Stimulated activated CD4-positive, alpha-beta T cell treated with anti-CD3 and anti-CD28 coated beads, Interleukin-1b, Interleukin-23, amount 100 ng/mL, for 4 hours (primary cell): ENCODE data around the gene SMIM5.
"Not testable (repeated sequence)": the region's sequence is repeated elsewhere in the genome, so short reads cannot be mapped to it uniquely, and the experiment has no call there.

Experiments
- DNase-seq, 2 donors: peaks; one replicate each; pipeline ENCODE4 v3.0.0-alpha.2; 2020; ENCODE audit warnings: low read depth in 2 of 2

SMIM5 gene, protein sequence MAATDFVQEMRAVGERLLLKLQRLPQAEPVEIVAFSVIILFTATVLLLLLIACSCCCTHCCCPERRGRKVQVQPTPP

DNA sequence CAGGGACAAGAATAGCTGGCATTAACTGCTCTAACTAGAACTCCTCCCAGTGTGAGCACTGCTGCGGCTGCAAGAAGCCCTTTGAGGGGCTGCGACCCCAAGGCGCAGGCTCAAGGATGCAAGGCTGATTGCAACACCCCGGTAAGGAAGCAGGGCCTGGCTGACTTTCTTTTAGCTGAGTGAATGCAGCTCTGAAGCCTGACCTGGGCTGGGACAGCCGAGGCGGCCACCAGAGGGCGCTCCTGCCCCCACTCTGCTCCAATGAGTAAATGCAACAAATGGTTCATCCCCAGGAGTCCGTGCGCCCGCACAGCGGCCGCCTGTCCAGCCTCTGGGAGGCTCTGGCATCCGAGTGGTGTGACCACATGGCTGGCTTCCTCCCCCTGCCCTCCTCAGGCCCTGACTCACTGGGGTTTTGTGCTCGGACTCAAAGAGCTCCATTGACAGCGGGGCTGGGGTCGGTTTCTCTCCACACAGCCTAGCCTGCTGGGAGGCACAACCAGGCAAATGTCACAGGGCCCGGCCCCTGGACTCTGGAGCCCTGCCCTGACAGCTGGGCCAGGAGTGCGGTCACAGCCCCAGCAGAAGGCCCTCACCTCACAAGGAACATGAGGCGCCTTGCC lies at the start of gene SMIM5:
Gene SMIM5 (plus strand): TSS at position 572 of the 623 bp plus-strand sequence. CDS start 6,768 bp downstream, outside the sequence.
- peak; percentile 80 to 87 for DNase-seq

DNA sequence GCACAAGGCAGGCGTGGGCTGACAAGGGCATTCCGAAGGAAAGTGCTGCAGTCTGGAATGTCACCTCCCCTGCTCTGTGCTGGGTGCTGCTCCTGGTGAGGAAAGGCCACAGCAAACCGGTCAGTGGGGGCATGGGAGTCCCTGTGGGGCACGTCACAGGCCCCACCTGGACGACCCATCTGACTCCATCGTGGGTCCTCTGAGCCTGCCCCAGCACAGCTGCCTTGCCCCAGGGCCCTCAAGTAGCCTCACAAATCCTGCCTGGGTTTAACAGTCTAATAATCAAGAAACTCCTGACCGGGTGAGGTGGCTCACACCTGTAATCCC lies 48.4 kb upstream of the SMIM5 start:
- no peak for DNase-seq

DNA sequence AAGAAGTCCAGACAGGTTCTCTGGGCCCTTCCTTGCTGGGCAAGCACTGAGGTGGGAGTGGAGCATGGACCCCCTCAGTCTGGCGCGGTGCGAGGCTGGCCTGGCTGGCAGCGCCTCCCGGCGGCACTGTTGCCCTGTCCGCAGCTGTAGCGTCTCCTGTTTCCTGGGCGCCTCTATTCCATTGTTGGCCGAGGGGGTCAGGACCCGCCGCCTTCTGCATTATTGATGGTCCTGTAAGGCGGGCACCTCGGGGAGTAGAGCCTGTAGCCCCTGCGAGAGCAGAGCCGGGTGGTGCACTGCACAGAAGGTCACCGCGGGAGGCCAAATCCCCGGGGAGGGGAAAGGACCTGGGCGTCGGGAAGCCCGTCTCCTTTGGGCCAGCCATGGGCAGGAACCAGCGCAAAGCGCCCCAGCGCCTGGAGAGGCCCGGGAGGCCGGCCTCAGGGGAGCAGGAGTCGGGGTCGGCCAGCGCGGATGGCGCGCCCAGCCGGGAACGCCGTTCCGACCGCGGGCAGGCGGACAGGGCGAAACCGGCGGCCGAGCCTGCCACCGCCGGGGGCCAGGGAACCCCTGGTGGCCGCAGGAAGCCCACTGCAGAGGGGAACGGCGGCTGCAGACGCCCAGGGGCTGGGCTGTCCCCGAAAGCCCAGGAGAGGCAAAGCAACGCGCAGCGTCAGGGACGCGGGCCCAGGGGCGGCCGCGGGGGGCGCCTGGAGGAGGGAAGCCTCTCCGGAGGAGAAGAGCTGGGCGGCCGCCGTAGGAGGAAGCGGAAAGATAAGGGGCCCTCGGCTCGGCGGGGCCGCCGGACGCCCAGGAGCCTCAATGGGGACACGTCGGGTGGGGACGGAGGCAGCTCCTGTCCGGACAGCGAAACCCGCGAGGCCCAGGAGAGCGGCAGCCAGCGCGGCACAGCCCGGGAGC lies 45.3 kb upstream of the SMIM5 start, which contains the start of gene MYO15B:
Gene MYO15B (plus strand): TSS at position 126 of the 921 bp plus-strand sequence. CDS start 258 bp downstream, at position 384.
- peak; percentile 38 to 54 for DNase-seq

DNA sequence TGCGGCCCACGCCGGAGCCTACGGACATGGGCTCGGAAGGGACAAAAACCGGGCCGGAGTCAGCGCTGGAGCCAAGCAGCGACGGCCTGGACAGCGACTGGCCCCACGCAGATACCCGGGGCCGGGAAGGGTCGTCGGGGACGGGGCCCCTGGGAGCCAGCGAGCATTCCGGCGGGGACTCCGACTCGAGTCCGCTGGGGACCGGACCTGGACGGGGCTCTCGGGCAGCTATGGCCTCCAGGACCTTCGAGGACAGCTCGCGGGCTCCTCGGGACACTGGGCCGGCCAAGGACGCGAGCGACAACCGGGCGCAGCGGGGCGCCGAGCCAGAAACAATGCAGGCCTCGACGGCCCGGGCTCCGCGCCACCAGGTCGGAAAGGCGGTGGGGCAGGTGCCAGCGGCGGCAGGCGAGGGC lies 44.6 kb upstream of the SMIM5 start:
- no peak for DNase-seq

DNA sequence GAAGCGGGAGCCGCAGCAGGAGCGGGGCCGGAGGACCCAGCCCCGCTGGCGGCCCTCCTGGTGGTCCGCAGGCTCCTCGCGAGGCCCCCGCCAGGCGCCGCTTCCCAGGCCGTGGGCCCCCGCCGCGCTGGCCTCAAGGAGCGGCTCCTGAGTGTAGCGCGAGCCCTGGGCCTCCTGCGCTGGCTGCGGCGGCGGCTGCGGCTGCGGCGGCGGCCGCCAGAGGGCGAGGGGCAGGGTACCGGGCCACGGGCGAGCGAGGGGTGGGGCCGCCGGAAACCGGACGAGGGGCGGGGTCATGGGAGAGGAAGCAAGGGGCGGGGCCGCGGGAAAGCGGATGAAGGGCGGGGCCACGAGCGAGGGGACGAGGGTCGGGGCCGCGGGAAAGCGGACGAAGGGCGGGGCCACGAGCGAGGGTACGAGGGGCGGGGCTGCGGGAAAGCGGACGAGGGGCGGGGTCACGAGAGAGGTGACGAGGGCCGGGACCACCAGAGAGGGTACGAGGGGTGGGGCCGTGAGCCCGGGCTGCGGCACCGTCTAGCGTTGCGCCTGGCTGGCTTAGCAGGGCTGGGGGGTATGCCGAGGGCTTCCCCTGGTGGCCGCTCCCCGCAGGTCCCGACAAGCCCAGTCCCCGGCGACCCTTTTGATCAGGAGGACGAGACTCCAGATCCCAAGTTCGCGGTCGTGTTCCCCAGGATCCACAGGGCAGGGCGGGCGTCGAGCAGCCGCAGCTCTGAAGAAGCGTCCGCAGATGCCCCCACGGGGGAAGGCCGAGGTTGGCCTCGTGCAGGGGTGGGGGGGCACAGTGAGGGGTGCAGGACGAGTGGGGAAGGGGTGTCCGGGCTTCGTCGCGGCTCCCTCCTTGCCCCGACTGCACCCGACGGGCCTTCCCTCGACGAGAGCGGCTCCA lies 44.0 kb upstream of the SMIM5 start:
- DNase-seq: peak; percentile 95 to 99

DNA sequence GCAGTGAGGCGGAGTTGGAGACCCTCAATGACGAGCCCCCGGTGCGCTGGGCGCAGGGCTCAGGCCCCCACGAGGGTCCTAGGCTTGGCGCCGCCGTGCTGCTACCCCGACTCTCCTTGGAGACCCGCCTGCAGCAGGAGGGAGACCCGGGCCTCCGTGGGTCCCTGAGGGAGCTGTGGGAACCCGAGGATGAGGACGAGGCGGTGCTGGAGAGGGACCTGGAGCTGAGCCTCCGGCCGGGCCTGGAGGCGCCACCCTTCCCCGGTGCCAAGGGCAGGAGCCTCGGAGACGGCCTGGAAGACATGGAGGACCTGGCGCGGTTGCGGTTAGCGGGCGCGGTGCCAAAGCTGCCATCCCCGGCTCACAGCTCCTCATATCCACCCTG lies 43.3 kb upstream of the SMIM5 start:
- DNase-seq: no peak

DNA sequence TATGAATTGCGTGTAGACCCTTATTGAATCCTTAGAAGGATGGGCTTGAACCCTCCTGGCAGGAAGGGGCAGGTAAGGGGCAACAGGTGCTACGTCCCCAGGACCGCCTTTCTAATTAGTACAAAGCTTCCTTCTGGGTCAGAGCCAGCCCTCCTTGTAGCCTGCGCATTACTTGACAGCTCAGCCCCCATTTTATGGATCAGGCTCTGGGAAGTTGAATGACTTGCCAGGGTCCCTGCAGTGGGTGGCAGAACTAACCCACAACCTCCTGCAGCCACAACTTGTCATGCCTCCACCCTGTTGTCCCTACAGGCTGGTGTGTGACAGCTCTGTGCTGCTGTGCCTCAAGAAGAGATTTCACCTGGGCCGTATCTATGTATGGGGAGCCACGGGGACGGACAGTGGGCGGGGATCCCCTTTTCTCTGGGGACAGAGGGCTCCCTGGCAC lies 42.9 kb upstream of the SMIM5 start:
- DNase-seq: no peak

DNA sequence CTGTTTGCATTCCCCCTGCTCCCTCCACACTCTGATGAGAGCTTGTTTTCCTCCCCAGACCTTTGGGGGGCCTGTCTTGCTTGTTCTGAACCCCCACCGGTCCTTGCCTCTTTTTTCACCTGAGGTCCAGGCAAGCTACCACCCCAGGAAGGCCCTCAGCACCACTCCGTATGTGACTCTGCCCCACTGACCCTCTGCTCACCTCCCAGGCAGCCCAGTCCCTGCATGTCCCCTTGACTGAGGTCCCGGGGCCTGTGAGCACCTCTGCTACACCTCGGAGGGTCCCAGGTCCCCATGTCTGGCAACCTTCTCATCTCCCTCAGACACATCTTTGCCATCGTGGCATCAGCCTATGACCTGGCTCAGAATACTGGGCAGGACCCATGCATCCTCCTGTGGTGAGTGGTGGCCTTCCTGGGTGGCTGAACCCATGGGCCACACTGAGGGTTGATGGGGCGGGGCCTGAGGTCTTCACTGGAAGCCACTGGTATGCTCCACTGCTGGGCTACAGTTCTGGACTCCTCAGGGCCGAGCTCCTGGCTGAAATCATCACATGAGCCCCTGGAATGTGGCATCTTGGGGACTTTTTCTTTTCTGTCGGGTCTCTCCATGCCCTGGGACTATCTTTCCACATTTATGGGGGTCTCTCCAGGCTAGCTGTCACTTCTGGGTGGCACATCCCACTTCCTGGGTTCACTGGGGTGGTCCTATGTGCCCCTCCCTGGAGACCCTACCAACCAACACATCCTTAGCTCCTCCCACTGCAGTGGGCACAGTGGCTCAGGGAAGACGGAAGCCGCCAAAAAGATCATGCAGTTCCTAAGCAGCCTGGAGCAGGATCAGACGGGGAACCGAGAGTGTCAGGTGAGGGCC lies 42.1 kb upstream of the SMIM5 start:
- DNase-seq: no peak

DNA sequence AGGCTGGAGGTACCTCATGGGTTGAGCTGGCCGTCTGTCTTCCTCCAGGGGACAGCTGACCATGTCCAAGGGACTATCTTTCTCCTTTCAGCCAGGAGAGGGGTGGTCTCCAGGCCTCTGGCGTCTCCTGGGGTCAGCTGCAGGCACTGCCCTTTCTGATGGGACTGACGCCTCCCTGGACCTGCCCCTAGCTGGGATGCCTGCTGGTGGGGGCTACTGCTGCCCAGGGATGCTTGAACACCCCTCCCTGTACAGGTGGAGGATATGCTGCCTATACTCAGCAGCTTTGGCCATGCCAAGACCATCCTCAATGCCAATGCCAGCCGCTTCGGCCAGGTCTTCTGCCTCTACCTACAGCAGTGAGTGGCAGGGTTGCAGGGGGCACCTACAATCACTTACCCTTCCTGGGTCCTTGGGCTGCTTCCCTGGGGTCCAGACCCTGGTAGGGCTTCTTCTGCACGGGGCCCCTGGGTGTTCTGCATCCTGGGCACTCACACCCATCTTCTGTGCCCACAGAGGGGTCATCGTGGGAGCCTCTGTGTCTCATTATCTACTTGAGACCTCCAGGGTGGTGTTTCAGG lies 41.4 kb upstream of the SMIM5 start:
- no peak for DNase-seq

DNA sequence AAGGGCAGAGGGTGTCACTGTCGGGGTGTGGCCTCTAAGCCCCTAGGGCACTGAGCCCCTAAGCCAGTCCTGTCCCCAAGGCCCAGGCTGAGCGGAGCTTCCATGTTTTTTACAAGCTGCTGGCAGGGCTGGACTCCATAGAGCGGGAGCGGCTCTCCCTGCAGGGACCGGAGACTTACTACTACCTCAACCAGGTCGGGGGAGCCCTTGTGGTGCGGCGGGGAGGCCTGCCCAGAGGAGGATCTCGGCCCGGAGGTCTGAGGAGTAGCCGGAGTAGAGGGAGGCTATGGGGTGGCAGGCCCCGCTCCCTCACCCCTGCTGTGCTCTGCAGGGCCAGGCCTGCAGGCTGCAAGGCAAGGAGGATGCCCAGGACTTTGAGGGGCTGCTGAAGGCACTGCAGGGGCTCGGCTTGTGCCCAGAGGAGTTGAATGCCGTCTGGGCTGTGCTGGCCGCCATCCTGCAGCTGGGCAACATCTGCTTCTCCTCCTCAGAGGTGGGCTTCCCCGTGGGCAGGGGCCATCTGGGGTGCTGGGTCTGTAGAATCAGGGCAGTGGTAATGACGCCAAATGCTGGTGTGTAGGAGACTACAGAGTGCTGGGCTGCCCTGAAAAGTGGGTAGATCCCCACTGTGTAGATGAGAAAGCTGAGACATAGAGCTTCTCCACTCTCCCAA lies 40.8 kb upstream of the SMIM5 start:
- no peak for DNase-seq

DNA sequence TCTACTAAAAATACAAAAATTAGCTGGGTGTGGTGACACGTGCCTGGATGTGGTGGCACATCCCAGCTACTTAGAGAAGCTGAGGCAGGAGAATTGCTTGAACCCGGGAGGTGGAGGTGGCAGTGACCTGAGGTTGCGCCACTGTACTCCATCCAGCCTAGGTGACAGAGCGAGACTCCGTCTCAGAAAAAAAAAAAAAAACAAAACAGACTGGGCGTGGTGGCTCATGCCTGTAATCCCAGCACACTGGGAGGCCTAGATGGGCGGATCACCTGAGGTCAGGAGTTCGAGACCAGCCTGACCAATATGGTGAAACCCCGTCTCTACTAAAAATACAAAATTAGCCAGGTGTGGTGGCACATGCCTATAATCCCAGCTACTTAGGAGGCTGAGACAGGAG lies 39.8 kb upstream of the SMIM5 start:
- DNase-seq: not testable (repeated sequence)

DNA sequence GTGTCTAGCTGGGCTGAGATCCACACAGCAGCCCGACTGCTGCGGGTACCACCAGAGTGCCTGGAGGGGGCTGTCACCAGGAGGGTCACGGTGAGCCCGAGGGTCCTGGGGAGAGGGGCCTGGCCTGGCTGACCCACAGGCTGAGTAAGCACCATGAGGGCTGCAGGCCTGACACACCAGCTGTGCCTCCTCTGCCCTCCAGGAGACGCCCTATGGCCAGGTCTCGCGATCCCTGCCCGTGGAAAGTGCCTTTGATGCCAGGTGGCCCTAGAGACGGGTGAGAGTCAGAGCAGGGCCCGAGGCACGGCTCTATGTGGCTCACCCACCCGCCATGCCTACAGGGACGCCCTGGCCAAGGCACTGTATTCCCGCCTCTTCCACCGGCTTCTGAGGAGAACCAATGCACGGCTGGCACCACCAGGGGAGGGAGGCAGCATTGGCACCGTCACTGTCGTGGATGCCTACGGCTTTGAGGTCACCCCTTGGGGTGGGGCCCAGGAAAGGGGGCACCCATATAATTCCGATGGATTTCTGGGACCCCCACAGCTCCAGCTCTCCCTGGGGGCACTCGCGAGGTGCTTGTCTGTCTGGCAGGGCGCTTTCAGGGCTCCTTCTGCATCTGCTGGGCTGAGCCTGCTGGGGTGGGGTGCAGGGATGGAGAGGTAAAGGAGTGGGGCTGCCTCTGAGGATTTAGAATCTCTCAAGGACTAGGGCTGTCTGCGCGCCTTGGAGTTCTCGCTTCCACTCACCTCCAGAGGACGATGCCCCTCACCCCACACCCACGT lies 38.5 kb upstream of the SMIM5 start:
- no peak for DNase-seq

DNA sequence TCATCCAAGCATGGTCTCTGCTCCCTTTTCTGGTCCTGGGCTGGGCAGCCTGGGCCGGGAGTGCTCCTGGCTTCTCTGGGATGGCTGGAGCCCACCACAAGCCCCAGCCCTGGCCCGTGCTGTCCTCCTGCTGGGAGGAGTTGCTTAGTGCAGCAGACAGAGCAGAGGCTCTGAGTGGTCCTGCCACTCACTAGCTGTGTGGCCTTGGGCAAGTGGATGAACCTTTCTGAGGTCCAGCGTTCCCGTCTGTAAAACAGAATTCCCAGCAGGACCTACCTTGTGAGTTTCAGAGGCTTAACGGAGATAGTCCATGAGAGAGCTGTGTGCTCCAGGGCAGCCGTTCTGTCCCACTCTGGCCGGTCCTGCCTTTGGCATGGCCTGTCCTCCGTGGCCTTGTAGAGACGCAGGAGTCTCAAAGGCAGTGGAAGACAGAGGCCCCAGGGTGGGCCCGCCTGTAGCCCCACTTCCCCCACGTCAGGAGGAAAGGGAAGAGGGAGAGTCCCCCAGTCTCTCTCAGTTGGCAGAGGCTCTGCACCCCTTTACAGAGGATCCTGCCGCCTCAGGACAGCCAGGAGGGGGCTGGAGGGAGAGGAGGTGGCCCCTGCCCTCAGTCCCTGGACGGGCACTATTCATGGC lies 37.8 kb upstream of the SMIM5 start:
- DNase-seq: no peak

DNA sequence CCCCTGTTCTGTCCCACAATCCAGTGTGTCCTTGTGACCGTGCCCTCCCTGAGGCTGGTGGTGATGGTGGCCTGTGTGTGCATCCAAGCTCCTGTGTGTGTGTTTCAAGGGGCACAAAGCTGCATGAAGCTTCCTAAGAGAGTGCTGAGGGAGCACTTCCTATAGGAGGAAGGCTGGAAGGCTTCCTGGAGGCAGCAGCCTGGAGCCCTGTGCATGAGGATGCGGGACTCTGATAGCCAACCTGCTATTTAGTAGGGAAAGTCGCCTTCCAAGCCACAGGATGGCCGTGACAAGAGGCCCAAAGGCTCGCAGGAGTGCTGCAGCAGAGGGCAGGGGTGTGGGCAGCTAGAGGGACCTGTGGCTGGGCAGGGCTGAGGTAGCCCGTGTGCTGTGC lies 37.3 kb upstream of the SMIM5 start:
- DNase-seq: no peak

DNA sequence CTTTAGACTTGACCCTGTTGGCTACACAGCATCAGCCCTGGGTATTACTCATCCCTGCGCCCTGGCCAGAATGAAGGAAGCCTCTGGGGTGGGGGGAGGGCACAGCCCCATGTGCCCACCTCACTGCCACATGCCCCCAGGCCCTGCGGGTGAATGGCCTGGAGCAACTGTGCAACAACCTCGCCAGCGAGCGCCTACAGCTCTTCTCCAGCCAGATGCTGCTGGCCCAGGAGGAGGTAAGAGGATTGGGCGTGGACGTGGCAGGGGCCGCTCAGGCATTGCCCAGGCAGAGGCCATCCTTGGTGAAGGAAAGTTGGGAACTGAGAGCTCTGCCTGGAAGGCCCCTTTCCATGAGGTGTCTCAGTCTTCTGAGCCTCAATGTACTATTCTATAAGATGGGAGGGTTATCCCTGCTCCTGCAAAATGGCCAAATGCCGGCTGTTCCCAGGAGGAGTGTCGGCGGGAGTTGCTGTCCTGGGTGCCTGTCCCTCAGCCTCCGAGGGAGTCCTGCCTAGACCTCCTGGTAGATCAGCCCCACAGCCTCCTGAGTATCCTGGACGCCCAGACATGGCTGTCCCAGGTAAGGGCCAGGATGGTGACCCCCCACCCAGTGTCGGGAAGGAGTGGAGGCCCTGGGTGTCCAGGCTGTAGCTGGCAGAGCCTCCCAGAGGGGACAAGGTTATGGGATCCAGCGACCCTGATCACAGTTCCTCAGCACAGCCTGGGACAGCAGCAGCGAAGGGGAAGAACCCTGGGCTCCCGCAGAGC lies 36.7 kb upstream of the SMIM5 start:
- no peak for DNase-seq

DNA sequence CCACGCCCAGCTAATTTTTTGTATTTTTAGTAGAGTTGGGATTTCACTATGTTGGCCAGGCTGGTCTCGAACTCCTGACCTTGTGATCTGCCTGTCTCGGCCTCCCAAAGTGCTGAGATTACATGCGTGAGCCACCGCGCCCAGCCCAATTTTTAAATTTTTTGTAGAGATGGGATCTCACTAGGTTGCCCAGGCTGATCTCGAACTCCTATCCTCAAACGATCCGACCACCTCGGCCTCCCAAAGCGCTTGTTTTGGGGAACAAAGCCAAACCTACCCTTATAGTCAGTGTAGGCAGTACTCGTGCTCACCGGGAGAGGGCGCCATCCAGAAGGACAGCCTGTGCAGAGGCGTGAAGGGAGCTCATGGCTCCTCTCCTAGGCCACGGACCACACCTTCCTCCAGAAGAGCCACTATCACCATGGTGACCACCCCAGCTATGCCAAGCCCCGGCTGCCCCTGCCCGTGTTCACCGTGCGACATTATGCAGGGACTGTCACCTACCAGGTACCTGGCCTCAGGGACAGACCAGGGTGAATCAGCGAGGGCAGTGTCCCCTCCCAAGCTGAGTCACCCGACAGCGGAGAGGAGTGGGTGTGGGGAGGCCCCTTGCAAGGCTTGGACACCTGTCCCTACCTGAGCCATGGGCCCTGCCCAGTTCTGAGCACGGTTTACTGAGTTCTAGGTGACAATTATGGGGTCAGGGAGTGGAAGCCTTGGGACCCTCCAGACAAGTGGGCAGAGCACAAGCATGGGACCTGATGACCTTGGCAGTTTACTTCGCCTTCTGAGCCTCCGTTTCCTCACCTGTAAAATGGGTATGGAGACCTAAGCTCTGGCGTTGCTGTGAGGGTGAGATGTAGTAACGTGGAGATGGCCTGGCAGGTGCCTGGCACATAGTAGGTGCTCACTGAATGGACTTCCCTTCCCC lies 31.9 kb upstream of the SMIM5 start:
- peak; percentile 44 to 46 for DNase-seq

DNA sequence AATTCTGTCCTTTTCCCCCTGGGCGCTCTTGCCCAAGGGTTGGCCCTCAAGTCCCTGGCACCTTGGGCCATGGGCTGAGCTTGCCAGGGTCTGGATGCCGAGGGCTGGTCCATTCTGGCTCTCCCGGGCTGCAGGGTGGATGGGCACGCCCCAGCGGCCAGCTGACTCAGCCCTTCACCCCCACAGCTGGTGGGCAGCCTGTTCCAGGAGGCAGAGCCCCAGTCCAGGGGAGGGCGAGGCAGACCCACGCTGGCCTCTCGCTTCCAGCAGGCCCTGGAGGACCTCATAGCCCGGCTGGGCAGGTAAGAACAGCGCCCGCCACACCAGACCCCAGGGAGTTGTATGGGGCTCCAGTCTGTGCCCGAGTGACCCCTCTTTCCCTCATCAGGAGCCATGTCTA lies 30.6 kb upstream of the SMIM5 start:
- no peak for DNase-seq
